ENCODE measurements around the gene PLXNC1.

- TF ChIP-seq CTCF (conservative IDR thresholded peaks at IDR 0.05) (no peak), ZFX (IDR thresholded peaks at IDR 0.05) (no peak)
These were observed 60.9 kb downstream of the PLXNC1 start for GRCh38 chr12:94209240-94209639.
